Measurements from ENCODE around the gene CASP8.

The CASP8 gene

GRCh38 chr2:201313362-201313761 is 53.0 kb downstream of the CASP8 start:
- TF ChIP-seq CTCF (conservative IDR thresholded peaks at IDR 0.05; ENCODE audit: low read depth, low read length), result no peak
- no peak overlapping the region for H3K4me3 ChIP-seq (ENCODE audit: low read depth, low read length)
- no peak for DNase-seq (ENCODE audit: low read depth)

- no peak overlapping the region for H3K4me3 ChIP-seq (ENCODE audit: low read depth, low read length)
- no peak for DNase-seq (ENCODE audit: low read depth)
- TF ChIP-seq CTCF (conservative IDR thresholded peaks at IDR 0.05; ENCODE audit: low read depth, low read length), result no peak
Measured at GRCh38 chr2:201319511-201319910, 59.2 kb downstream of the CASP8 start.

GRCh38 chr2:201320257-201320656 is 59.9 kb downstream of the CASP8 start:
- no peak overlapping the region for H3K4me3 ChIP-seq (ENCODE audit: low read depth, low read length)
- no peak for TF ChIP-seq CTCF (conservative IDR thresholded peaks at IDR 0.05; ENCODE audit: low read depth, low read length)
- DNase-seq (ENCODE audit: low read depth), result no peak

GRCh38 chr2:201320701-201321100 is 60.4 kb downstream of the CASP8 start:
- peak; percentile 34 for DNase-seq (ENCODE audit: low read depth)
- no peak overlapping the region for H3K4me3 ChIP-seq (ENCODE audit: low read depth, low read length)
- TF ChIP-seq CTCF (conservative IDR thresholded peaks at IDR 0.05; ENCODE audit: low read depth, low read length), result no peak

GRCh38 chr2:201322772-201323171 is 62.4 kb downstream of the CASP8 start:
- no peak for TF ChIP-seq CTCF (conservative IDR thresholded peaks at IDR 0.05; ENCODE audit: low read depth, low read length)
- H3K4me3 ChIP-seq (ENCODE audit: low read depth, low read length), result no peak overlapping the region
- no peak for DNase-seq (ENCODE audit: low read depth)

GRCh38 chr2:201327678-201328077 is 67.3 kb downstream of the CASP8 start:
- no peak overlapping the region for H3K4me3 ChIP-seq (ENCODE audit: low read depth, low read length)
- no peak for DNase-seq (ENCODE audit: low read depth)
- TF ChIP-seq CTCF (conservative IDR thresholded peaks at IDR 0.05; ENCODE audit: low read depth, low read length), result no peak

- no peak for TF ChIP-seq CTCF (conservative IDR thresholded peaks at IDR 0.05; ENCODE audit: low read depth, low read length)
- no peak overlapping the region for H3K4me3 ChIP-seq (ENCODE audit: low read depth, low read length)
- no peak for DNase-seq (ENCODE audit: low read depth)
Measured at GRCh38 chr2:201329409-201329808, 69.1 kb downstream of the CASP8 start.
